Stimulated activated CD4-positive, alpha-beta T cell treated with anti-CD3 and anti-CD28 coated beads, Interleukin-12 subunit alpha, Interleukin-12 subunit beta, amount 100 ng/mL, for 48 hours (primary cell): ENCODE measurements around the gene ACAD8.

Experiments used
- DNase-seq, 3 donors: peaks; one replicate each; pipeline ENCODE4 v3.0.0-alpha.2; 2020; ENCODE audit warnings: low read depth in 2 of 3, low spot score in 1 of 3

Gene ACAD8

GRCh38 chr11:134253188-134253993, at the start of gene ACAD8, which contains the start of gene THYN1:
TSS of gene ACAD8 (plus strand) at chr11:134253568. CDS start at chr11:134253601, 33 bp downstream.
TSS of gene THYN1 (minus strand) at chr11:134253352. CDS start at chr11:134252882, 470 bp downstream.
- peak; percentile 88 to 94 (median 92) for DNase-seq

- no peak for DNase-seq
Measured at GRCh38 chr11:134205729-134206128, 47.6 kb upstream of the ACAD8 start.

- DNase-seq: no peak
Measured at GRCh38 chr11:134206185-134206584, 47.2 kb upstream of the ACAD8 start.

- DNase-seq: peak; percentile 42 to 56 (median 50)
Measured at GRCh38 chr11:134207538-134208239, 45.7 kb upstream of the ACAD8 start.

- no peak for DNase-seq
Measured at GRCh38 chr11:134215836-134216235, 37.5 kb upstream of the ACAD8 start.

GRCh38 chr11:134216816-134217215, 36.6 kb upstream of the ACAD8 start:
- no peak for DNase-seq

DNA sequence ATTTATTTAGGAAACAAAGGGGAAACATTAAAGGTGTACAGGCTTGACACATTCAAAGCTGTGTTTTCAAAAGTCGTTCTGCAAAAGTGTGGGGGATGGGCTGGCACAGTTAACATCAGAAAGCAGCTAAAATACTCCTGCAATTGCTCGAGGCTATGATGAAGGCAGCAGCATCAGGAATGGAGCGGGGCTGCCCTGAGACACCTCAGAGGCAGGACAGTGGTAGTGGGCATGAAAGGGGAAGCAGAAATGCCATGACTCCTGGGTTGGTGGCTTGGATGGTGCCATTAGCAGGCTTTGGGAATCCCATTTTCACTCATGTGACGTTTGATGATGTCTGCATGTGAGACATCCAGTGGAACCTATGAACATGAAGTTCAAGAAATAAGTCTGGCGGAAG, 30.2 kb upstream of the ACAD8 start:
- DNase-seq: no peak

DNA sequence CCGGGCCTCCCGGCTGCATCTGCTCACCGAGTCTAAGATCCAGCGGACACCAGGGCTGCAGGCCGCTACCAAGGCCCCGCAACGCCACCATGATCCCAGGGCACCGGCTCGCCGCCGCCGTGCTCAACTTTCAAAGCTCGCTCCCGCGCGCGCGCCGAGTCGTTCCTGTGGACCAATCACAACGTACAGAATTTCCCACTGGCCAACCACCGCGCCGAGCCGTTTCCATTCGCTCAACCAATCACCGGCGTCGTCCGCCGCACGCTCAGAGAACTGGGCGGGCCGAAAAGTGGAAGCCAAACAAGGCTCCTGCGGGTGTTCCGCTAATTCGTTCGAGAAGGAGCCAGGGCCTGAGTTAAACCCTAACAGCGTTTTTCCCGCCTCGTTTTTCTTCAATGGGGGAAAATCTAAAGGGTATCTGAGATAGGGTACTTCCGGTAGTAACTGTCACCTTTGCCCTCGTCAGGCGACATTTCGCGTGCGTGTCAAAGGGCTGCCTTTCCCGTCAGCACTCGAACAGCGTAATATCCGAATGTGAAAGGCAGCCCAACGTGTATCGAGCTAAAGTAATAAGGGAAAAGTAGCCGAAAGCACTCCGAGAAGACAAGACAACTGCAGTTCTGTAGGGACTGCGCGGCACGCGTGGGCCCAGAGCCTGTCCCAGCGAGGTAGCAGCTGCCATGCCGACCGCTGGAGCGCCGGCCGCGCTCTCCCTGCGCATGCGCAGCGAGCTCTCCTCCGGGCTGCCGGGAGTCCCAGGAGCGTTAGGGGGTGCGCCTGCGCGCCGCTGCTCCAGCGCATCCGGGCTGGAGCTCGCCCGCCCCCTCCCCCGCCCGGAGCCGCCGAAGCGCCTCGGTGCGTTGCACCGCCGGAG, 29.3 kb upstream of the ACAD8 start, which contains the start of the genes NCAPD3 and VPS26B:
TSS of gene NCAPD3 (minus strand) at position 132 of the 874 bp plus-strand sequence. CDS start at position 91, 41 bp downstream.
TSS of gene VPS26B (plus strand) at position 836 of the 874 bp plus-strand sequence. CDS start 452 bp downstream, outside the sequence.
- peak; percentile 93 to 96 (median 95) for DNase-seq

GRCh38 chr11:134224710-134225664, 28.4 kb upstream of the ACAD8 start:
- peak; percentile 54 to 59 (median 58) for DNase-seq

DNA sequence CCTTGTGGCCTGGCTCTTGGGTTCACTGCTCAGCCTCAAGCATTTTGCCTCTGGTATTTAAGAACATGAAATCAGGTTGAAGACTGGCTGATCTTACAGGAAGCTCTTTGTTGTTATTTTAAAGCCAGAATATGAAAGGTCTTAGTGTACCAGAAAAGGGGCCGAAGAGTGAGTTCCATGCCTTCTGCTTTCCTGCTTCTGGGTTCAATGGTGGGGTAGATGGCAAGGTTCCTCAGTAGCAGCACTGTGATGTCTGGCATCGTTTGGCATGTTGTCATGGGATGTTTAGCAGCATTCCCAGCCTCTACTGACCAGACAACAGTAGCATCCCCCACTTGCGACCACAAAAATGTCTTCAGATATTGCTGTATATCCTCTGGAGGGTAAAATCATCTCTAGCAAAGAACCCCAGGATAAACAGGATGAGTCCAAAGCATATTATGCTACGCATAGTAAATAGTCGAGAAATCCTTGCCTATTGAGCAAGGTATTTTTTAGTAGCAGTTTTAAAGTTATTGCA, 26.5 kb upstream of the ACAD8 start:
- DNase-seq: no peak

- no peak for DNase-seq
Measured at GRCh38 chr11:134228625-134229024, 24.7 kb upstream of the ACAD8 start.

DNA sequence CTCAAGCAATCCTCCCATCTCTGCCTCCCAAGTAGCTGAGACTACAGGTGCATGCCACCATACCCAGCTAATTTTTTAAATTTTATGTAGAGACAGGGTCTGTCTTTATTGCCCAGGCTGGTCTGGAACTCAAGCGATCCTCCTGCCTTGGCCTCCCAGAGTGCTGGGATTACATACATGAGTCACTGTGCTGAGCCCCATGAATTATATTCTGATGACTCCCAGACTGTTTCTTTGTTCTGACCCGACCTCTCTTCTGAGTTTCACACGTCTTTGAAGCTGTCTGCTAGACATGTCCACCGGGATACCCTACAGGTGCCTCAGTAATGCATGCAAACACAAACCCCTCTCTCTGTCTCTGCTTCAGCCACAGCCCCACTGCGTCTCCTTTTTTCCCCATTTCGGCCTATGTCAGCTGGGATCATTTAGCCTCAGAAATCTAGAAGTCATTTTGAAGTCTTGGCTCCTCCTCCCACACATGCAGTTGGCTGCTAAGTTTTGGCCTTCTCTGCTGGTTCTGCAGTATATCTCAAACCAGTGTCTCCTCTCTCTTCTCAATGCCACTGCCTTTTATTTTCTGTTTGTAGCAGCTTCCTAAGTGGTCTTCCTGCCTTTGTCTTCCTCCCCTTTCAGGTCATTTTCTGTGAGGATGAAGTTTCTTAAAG, 24.1 kb upstream of the ACAD8 start:
- DNase-seq: no peak

- DNase-seq: no peak
Measured at GRCh38 chr11:134230339-134230738, 23.0 kb upstream of the ACAD8 start.

GRCh38 chr11:134231958-134232659, 21.3 kb upstream of the ACAD8 start:
- DNase-seq: no peak

- no peak for DNase-seq
Measured at GRCh38 chr11:134233729-134234179, 19.6 kb upstream of the ACAD8 start.

- DNase-seq: no peak
Measured at GRCh38 chr11:134235399-134235798, 18.0 kb upstream of the ACAD8 start.

DNA sequence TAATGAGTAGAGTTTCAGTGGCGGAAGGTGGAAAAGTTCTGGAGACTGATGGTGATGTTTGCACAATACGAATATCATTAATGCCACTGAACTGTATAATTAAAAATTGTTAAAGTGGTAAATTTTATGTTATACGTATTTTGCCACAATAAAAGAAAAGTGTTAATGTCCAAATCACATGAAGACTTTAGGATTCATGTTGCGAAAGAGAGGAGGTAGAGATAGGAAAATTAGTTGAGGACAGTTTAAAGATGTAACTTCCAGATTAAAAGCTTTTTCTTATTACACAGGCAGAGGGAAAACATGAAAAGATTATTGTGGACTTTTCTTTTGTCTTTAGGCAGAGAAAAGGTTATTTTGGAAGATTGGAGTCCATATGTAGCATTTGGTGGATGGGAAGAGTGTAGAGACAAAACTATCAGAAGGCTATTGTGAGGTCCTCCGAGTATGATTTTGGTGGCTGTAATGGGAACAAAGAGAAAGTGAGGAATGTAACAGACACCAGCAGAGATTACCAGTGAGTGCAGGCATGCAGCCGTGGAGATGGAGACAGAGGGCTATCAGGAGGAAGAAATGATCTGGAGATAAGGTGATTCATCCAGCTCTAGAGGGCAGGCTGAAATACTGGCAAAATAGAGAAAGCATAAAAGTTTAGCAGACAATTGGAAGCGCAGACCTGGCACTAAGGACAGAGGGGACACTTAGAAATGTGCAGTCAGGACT, 16.4 kb upstream of the ACAD8 start:
- no peak for DNase-seq

DNA sequence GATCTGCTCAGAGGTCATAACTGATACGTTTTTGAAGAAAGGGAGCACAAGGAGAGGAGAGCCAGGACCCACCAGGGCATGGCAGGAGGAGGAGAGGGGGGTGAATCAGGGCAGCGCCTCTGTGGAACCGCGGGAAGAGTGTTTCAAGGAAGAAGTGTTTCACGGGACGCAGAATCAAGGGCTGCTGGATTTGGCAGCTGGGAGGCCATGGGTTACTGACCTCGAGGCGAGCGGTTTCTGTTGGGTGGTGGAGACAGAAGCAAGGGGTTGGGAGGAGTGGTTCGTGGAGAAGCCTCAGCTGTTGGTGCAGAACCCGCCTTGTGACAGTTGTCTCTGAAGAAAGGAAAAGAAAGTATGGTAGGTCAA, 15.8 kb upstream of the ACAD8 start:
- DNase-seq: no peak
